Fibroblast of villous mesenchyme (primary cell): ENCODE results near the gene SUSD2. TPM values are rescaled to one million over a fixed set of nuclear protein-coding genes. Genes with fewer than 3 reads are reported as not detected.

Experiments
- DNase-seq: peaks from one replicate; pipeline ENCODE4 v3.0.0-alpha.2; 2010; ENCODE audit warnings: low read depth
- H3K4me3 ChIP-seq: 2 replicates; pipeline ENCODE4 v1.5.1; 2011; ENCODE audit warnings: low read depth, mild to moderate bottlenecking, low read length
- CTCF ChIP-seq: IDR thresholded peaks from 2 replicates; pipeline ENCODE4 v1.5.1; 2012; ENCODE audit warnings: low read depth, mild to moderate bottlenecking, low read length; ENCODE audit not compliant: insufficient read depth
- total RNA-seq: library from RNA; depleted of rRNA; stranded (reverse); fragments of >200 nt; gene quantifications from 2 replicates; pipeline ENCODE4 v1.2.3, GENCODE V29; 2012

SUSD2 gene
- total RNA-seq, 1 donor: 1.3 TPM

DNA sequence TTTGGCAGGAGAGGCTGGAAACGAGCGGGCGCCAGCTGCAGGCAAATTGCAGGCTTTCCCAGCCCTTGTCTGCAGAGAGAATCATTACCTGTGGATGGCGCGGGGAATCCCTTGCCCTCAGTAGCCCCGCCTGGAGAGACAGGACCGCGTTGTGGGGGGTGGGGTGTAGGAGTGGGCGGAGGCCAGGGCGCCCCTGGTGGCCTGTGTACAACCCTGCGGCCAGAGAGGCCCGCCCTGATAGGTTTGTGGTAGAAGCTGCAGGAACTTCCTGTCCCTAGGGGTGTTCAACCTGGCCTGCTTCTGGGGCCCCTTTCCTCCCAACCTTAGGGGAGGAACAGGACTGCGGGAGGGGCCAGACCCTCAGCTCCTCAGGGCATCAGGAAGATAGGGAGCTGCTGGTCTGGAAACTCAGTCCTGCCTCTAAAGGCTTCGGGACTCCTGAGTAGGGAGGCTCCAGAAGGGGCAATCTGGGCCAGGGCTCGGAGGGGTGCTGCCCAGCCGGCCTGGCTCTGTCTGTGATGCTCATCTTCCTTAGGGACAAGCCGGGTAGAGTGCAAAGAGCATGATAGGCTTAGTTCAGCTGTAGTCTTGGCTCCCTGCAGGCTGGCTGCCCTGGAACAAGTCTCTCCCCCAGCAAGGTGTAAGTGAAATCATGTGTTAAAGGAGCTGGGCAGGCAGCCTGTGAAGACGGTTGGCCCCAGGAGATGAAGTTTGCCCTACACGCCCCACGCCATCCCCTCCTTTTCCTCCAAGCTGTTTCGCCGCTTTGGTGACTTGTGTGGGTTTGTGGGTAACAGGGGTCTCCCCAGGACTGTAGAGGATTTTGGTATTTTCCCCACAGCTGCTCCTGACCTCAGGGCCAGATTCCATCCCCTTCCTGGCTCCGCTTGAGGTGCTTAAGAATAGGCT, 24.1 kb upstream of the SUSD2 start:
- peak; percentile 81 for DNase-seq
- TF ChIP-seq CTCF: peak; percentile 90

DNA sequence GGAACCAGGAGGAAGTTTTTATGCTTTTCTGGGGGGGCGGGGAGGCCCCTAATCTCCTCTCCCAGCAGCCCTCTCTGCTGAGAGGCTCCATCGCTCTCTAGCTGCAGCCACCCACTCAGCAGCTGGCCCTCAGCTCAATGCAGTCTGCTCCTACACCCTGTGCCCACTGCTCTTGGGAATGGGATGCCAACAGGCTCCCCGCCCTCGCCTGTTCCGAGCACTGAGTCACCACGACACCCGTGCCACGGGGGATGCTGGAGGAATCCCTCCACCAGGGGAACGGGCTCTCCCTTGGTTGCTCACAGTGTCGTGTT, 23.5 kb upstream of the SUSD2 start:
- no peak for DNase-seq
- no peak for TF ChIP-seq CTCF
- H3K4me3 ChIP-seq: no peak overlapping the region

More for the DNA sequence above, 24.1 kb upstream of the SUSD2 start:
- H3K4me3 ChIP-seq: peak overlapping the region; percentile 93

DNA sequence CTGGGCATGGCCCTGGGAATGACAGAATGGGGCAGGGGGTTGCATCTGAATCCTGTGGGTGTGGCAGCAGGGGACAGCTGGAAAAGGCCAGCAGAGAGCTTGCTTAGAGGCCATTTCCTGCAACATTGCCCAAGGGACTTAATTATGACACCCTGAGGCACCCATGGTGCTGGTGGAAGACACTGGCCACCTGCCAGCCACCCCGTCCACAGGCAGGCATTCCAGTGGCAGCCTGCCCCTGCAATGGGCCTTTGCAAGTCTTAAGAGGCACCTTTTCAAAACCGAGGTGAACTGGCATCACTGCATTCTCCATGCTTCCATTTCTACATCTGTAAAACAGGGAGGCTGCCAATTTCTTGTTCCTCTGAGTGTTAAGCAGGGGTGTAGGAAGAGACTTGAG, 21.6 kb upstream of the SUSD2 start:
- TF ChIP-seq CTCF: no peak
- no peak for DNase-seq
- H3K4me3 ChIP-seq: no peak overlapping the region

GRCh38 chr22:24160546-24160945, 20.7 kb upstream of the SUSD2 start:
- no peak for TF ChIP-seq CTCF

DNA sequence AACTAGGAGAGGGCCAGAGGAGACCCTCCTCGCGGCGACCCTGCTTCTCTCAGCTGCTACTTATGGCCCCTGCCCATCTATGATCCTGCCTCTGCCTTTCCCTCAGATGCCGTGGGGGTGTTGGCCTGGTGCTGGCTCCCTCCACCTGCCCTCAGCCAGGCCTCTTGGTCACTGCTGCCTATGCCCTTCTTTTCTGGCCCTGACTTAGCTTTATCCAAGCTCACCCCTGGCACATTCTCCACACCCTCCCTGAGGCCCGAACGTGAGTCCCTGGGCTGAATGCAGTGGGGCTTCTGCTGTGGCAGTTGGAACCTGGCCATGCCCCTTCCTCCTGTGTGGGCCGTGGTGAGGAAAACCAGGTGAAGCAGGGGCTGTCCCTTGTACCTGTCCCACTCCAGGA, 19.8 kb upstream of the SUSD2 start:
- DNase-seq: no peak
- H3K4me3 ChIP-seq: no peak overlapping the region
- no peak for TF ChIP-seq CTCF

More at GRCh38 chr22:24160546-24160945, 20.7 kb upstream of the SUSD2 start:
- H3K4me3 ChIP-seq: no peak overlapping the region
- no peak for DNase-seq

- no peak for TF ChIP-seq CTCF
Measured at GRCh38 chr22:24161909-24162308, 19.4 kb upstream of the SUSD2 start.

More at GRCh38 chr22:24161909-24162308, 19.4 kb upstream of the SUSD2 start:
- no peak overlapping the region for H3K4me3 ChIP-seq
- no peak for DNase-seq
